ENCODE data around the gene PAK6.

DNA sequence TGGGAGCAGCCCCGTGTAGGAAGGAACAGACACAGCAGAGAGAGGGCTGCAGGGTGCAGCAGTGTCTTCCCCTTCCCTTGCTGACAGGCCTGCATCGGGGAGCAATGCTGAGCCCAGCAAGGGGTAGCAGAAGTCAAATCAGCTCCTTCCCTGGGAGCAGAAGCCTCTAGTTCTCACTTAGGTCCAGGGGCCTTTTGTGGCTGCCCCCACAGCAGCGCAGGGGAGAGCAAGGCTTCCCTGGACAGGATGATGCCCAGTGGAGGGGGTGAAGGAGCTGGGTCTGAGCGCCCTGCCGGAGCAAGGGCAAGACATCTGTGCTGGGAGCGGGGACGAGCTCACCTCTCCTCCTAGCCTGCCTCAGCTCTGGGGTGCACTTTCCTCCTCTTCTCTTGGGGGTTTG lies 68.0 kb downstream of the PAK6 start:
- TF ChIP-seq CTCF (IDR thresholded peaks at IDR 0.05) (no peak), POLR2A (IDR thresholded peaks at IDR 0.05) (no peak), POLR2AphosphoS5 (IDR thresholded peaks at IDR 0.05; ENCODE audit: insufficient read depth in 1 of 2, low read depth in 1 of 2) (no peak)

Data from vagina (tissue), 2 donors.